K562 (cell line): ENCODE results near the gene GLI1. TPM values are rescaled to one million over a fixed set of nuclear protein-coding genes. Genes with fewer than 3 reads are reported as not detected.

Source experiments
- BHLHE40 ChIP-seq: IDR thresholded peaks from 2 replicates; pipeline ENCODE4 v1.6.1; 2011; ENCODE audit warnings: low read length, improper control_type of control experiment
- CBFA2T3 ChIP-seq: fragments of 450-650 bp; IDR thresholded peaks from 2 replicates; pipeline ENCODE4 v1.6.1; 2017
- CEBPB ChIP-seq: fragments of 450-650 bp; IDR thresholded peaks from 2 replicates; pipeline ENCODE4 v1.6.1; 2016; ENCODE audit warnings: missing genetic modification characterization, missing compliant biosample characterization
- ILK ChIP-seq: fragments of 450-650 bp; IDR thresholded peaks from 2 replicates; pipeline ENCODE4 v1.6.1; 2016; ENCODE audit warnings: missing genetic modification characterization, low read depth, mild to moderate bottlenecking, missing compliant biosample characterization, moderate library complexity, borderline replicate concordance
- JUN ChIP-seq, 2 experiments: sonication (generic) in 1 of 2; formaldehyde crosslinking in 1 of 2; IDR thresholded peaks; 2 replicates each; pipeline versions ENCODE4 v1.6.1 to v1.8.0; 2012 to 2022; ENCODE audit warnings: borderline replicate concordance in 2 of 2, mild to moderate bottlenecking in 2 of 2, improper control_type of control experiment in 1 of 2, low read depth in 1 of 2, low read length in 1 of 2, missing genetic modification reagents in 1 of 2
- NCOA4 ChIP-seq: fragments of 450-650 bp; IDR thresholded peaks from 2 replicates; pipeline ENCODE4 v1.6.1; 2018; ENCODE audit warnings: mild to moderate bottlenecking; ENCODE audit not compliant: partially characterized antibody
- PHB2 ChIP-seq: fragments of 450-650 bp; IDR thresholded peaks from 2 replicates; pipeline ENCODE4 v1.6.1; 2017; ENCODE audit warnings: low read depth
- RFX7 ChIP-seq: fragments of 250-450 bp; sonication (Bioruptor Pico); IDR thresholded peaks from 2 replicates; pipeline ENCODE4 v1.5.1; 2021; ENCODE audit warnings: mild to moderate bottlenecking
- SMARCA5 ChIP-seq: fragments of 450-650 bp; IDR thresholded peaks from 2 replicates; pipeline ENCODE4 v1.6.1; 2016
- ZNF143 ChIP-seq: sonication (generic); formaldehyde crosslinking; IDR thresholded peaks from 2 replicates; pipeline ENCODE4 v1.9.0; 2022; ENCODE audit warnings: mild to moderate bottlenecking, missing genetic modification reagents
- ZNF24 ChIP-seq: fragments of 450-650 bp; IDR thresholded peaks from 2 replicates; pipeline ENCODE4 v1.6.1; 2016
- ZNF384 ChIP-seq: IDR thresholded peaks from 2 replicates; pipeline ENCODE4 v1.6.1; 2012; ENCODE audit warnings: low read depth, low read length, improper control_type of control experiment
- polyA plus RNA-seq, 8 experiments: library from polyadenylated mRNA; depleted of rRNA in 4 of 8; stranded (reverse) in 5 of 8; unstranded in 3 of 8; fragments of >200 nt; fragmentation: Nextera tagmentation in 2 of 8; fragmentation: Illumina TruSeq in 1 of 8; extraction: Ambion mirVana in 2 of 8; extraction: Trizol in 1 of 8; gene quantifications; 2 replicates each; pipeline versions ENCODE4 v1.2.1 to v1.2.3, GENCODE V29; 2011 to 2014; ENCODE audit warnings: inconsistent platforms in 1 of 8, missing spikeins in 1 of 8
- total RNA-seq, 7 experiments: library from RNA; depleted of rRNA in 6 of 7; stranded (reverse); fragments of >200 nt in 6 of 7; fragmentation: Illumina TruSeq in 2 of 7; extraction: Trizol in 2 of 7; gene quantifications; 2 replicates each; pipeline versions ENCODE4 v1.2.1 to v1.2.3, GENCODE V29; 2011 to 2021; ENCODE audit warnings: low replicate concordance in 1 of 7
- TF ChIP-seq, protein P1 (sequence below): sonication (generic); formaldehyde crosslinking; IDR thresholded peaks from 2 replicates; pipeline ENCODE4 v1.8.0; 2022; ENCODE audit warnings: mild to moderate bottlenecking, missing genetic modification reagents
- TF ChIP-seq, protein P2 (sequence below): sonication (generic); formaldehyde crosslinking; IDR thresholded peaks from 2 replicates; pipeline ENCODE4 v1.9.0; 2022; ENCODE audit warnings: mild to moderate bottlenecking, missing genetic modification reagents
- TF ChIP-seq, protein P3 (sequence below): fragments of 250-450 bp; sonication (Bioruptor Pico); IDR thresholded peaks from 2 replicates; pipeline ENCODE4 v1.5.0; 2022; ENCODE audit warnings: mild to moderate bottlenecking
- TF ChIP-seq, protein P4 (sequence below), 2 experiments: fragments of 450-650 bp in 1 of 2; sonication (generic) in 1 of 2; formaldehyde crosslinking; conservative IDR thresholded peaks; 2 replicates each; pipeline versions ENCODE4 v1.4.0 to v1.8.1; 2020 to 2022; ENCODE audit warnings: mild to moderate bottlenecking in 1 of 2, missing genetic modification reagents in 1 of 2
- TF ChIP-seq, protein P5 (sequence below): fragments of 450-650 bp; formaldehyde crosslinking; conservative IDR thresholded peaks from 2 replicates; pipeline ENCODE4 v1.4.0; 2022; ENCODE audit warnings: mild to moderate bottlenecking, missing genetic modification characterization

Gene GLI1
- total and polyA plus RNA-seq, 9 of the 15 experiments (the other 6 are each of a cell fraction or from before 2014, with no cell fraction given) = 0.24 to 3.7 (median 0.61) TPM

DNA sequence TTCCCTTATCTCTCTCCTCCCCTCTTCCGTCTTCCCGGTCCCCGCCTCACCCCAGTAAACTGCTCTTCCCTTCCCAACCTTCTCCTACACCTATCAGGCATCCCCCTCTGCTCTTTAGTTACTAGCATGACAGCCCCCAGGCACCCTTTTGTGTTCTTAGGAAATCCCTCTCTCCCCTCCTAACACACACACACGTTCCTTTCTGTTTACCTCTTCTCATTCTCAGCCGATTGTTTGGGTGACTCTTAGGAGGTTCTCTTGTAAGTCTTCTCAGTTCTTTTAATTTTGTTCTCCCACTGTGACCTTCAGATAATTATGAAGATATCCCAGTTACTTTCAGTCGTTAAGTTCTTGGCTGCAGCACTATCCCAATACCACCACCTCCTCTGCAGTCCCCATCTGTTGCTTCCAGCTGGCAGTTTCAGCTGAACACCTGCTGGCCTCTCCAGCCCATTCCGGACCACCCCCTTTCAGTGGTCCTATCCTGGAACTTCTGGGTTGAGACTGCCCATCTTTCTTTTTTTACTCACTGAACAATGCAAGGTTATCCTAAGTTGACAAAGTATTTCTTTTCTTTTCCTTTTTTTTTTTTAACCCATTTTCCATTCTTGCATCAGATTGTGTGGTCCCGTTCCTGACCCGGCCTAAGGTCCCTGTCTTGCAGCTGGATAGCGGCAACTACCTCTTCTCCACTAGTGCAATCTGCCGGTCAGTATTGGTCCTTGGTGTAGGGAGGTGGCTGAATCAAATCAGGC, 29.0 kb downstream of the GLI1 start (continued):
- TF ChIP-seq JUN (IDR thresholded peaks at IDR 0.05; ENCODE audit: borderline replicate concordance, low read depth, low read length) (no peak), JUN (CRISPR knock-in tag; IDR thresholded peaks at IDR 0.05; ENCODE audit: borderline replicate concordance) (no peak), CBFA2T3 (0 out of 2 replicates have a peak, but pooled peaks have one; percentile 16), RFX7 (CRISPR knock-in tag) (no peak), BHLHE40 (no peak), SMARCA5 (peak; percentile 44; the same call in 1 of the 2 replicates), NCOA4 (peak; percentile 74), ZNF143 (no peak), PHB2 (peak; percentile 58; the same call in 1 of the 2 replicates), ZNF384 (no peak), ILK (tag) (no peak), CEBPB (tag) (no peak), ZNF24 (no peak)
- TF ChIP-seq, protein P1, sequence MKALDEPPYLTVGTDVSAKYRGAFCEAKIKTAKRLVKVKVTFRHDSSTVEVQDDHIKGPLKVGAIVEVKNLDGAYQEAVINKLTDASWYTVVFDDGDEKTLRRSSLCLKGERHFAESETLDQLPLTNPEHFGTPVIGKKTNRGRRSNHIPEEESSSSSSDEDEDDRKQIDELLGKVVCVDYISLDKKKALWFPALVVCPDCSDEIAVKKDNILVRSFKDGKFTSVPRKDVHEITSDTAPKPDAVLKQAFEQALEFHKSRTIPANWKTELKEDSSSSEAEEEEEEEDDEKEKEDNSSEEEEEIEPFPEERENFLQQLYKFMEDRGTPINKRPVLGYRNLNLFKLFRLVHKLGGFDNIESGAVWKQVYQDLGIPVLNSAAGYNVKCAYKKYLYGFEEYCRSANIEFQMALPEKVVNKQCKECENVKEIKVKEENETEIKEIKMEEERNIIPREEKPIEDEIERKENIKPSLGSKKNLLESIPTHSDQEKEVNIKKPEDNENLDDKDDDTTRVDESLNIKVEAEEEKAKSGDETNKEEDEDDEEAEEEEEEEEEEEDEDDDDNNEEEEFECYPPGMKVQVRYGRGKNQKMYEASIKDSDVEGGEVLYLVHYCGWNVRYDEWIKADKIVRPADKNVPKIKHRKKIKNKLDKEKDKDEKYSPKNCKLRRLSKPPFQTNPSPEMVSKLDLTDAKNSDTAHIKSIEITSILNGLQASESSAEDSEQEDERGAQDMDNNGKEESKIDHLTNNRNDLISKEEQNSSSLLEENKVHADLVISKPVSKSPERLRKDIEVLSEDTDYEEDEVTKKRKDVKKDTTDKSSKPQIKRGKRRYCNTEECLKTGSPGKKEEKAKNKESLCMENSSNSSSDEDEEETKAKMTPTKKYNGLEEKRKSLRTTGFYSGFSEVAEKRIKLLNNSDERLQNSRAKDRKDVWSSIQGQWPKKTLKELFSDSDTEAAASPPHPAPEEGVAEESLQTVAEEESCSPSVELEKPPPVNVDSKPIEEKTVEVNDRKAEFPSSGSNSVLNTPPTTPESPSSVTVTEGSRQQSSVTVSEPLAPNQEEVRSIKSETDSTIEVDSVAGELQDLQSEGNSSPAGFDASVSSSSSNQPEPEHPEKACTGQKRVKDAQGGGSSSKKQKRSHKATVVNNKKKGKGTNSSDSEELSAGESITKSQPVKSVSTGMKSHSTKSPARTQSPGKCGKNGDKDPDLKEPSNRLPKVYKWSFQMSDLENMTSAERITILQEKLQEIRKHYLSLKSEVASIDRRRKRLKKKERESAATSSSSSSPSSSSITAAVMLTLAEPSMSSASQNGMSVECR (CRISPR knock-in tag) = no peak
- TF ChIP-seq, protein P2, sequence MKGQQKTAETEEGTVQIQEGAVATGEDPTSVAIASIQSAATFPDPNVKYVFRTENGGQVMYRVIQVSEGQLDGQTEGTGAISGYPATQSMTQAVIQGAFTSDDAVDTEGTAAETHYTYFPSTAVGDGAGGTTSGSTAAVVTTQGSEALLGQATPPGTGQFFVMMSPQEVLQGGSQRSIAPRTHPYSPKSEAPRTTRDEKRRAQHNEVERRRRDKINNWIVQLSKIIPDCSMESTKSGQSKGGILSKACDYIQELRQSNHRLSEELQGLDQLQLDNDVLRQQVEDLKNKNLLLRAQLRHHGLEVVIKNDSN (CRISPR knock-in tag) = no peak
- TF ChIP-seq, protein P3, sequence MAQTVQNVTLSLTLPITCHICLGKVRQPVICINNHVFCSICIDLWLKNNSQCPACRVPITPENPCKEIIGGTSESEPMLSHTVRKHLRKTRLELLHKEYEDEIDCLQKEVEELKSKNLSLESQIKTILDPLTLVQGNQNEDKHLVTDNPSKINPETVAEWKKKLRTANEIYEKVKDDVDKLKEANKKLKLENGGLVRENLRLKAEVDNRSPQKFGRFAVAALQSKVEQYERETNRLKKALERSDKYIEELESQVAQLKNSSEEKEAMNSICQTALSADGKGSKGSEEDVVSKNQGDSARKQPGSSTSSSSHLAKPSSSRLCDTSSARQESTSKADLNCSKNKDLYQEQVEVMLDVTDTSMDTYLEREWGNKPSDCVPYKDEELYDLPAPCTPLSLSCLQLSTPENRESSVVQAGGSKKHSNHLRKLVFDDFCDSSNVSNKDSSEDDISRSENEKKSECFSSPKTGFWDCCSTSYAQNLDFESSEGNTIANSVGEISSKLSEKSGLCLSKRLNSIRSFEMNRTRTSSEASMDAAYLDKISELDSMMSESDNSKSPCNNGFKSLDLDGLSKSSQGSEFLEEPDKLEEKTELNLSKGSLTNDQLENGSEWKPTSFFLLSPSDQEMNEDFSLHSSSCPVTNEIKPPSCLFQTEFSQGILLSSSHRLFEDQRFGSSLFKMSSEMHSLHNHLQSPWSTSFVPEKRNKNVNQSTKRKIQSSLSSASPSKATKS = no peak
- TF ChIP-seq, protein P4, sequence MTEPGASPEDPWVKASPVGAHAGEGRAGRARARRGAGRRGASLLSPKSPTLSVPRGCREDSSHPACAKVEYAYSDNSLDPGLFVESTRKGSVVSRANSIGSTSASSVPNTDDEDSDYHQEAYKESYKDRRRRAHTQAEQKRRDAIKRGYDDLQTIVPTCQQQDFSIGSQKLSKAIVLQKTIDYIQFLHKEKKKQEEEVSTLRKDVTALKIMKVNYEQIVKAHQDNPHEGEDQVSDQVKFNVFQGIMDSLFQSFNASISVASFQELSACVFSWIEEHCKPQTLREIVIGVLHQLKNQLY (CRISPR knock-in tag; conservative IDR thresholded peaks at IDR 0.05) = no peak
- TF ChIP-seq, protein P5, sequence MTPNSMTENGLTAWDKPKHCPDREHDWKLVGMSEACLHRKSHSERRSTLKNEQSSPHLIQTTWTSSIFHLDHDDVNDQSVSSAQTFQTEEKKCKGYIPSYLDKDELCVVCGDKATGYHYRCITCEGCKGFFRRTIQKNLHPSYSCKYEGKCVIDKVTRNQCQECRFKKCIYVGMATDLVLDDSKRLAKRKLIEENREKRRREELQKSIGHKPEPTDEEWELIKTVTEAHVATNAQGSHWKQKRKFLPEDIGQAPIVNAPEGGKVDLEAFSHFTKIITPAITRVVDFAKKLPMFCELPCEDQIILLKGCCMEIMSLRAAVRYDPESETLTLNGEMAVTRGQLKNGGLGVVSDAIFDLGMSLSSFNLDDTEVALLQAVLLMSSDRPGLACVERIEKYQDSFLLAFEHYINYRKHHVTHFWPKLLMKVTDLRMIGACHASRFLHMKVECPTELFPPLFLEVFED (CRISPR knock-in tag) = 0 out of 2 replicates have a peak, but pooled peaks have one; percentile 69
